Endothelial cell of umbilical vein (primary cell): ENCODE results near the gene RFWD3. TPM values are rescaled to one million over a fixed set of nuclear protein-coding genes. Genes with fewer than 3 reads are reported as not detected.
A peak's percentile ranks its signal among the peaks of the same experiment; 100 is the strongest.

ENCODE experiments used
- Bru-seq: library from RNA; stranded (reverse); fragments of 400-500 nt; gene quantifications from one replicate; lab custom pipeline; 2021; lab: Mats Ljungman, UMichigan
- BruChase-seq, 2 experiments: library from RNA; stranded (reverse); fragments of 400-500 nt; gene quantifications; one replicate each; lab custom pipeline; 2021; lab: Mats Ljungman, UMichigan
- BruUV-seq: library from RNA; stranded (reverse); fragments of 400-500 nt; replicated peaks from 2 replicates; lab custom pipeline; 2021; lab: Mats Ljungman, UMichigan
- CTCF ChIA-PET: fragments of 300-600, 350-600 bp; sonication (Branson Sonifier 250); formaldehyde crosslinking; loops from one replicate; lab custom pipeline; 2021; ENCODE audit warnings: antibody characterized with exemption, inconsistent platforms; lab: Charles Lee
- POLR2A ChIA-PET: fragments of 300-600, 350-600 bp; sonication (Branson Sonifier 250); formaldehyde crosslinking; loops from one replicate; lab custom pipeline; 2021; ENCODE audit warnings: antibody characterized with exemption, inconsistent platforms; lab: Charles Lee
- DNase-seq: peaks from one replicate; pipeline ENCODE4 v3.0.0-alpha.2; 2011; ENCODE audit warnings: low read depth, low spot score
- FAIRE-seq: peaks from 2 replicates; lab custom pipeline; 2011; peaks lifted over from hg19 to GRCh38; lab: Jason Lieb, UNC
- H2AFZ ChIP-seq: 2 replicates; pipeline ENCODE4 v1.6.0; 2012; ENCODE audit warnings: low read depth, low read length, control low read depth, inconsistent platforms
- H3K27ac ChIP-seq: 2 replicates; pipeline ENCODE4 v1.5.1; 2011; ENCODE audit warnings: low read depth, mild to moderate bottlenecking, control low read depth, low read length, moderate library complexity; ENCODE audit not compliant: insufficient read depth
- H3K27me3 ChIP-seq, 2 experiments: 2 replicates each; pipeline versions ENCODE4 v1.6.0 to v1.6.1; 2011; ENCODE audit warnings: low read length in 2 of 2, mixed read lengths in 1 of 2; ENCODE audit not compliant: control insufficient read depth in 2 of 2, insufficient read depth in 2 of 2
- H3K36me3 ChIP-seq, 2 experiments: 2 replicates in 1 of 2; 3 replicates in 1 of 2; pipeline ENCODE4 v1.5.1; 2011; ENCODE audit warnings: low read length in 2 of 2, mild to moderate bottlenecking in 1 of 2, moderate library complexity in 1 of 2; ENCODE audit not compliant: control insufficient read depth in 2 of 2, insufficient read depth in 2 of 2; ENCODE audit errors: extremely low read depth in 1 of 2
- H3K4me1 ChIP-seq: 3 replicates; pipeline ENCODE4 v1.5.1; 2011; ENCODE audit warnings: mild to moderate bottlenecking, low read length; ENCODE audit not compliant: control insufficient read depth, insufficient read depth; ENCODE audit errors: extremely low read depth
- H3K4me2 ChIP-seq: 2 replicates; pipeline ENCODE4 v1.6.1; 2011; ENCODE audit warnings: low read length, control low read depth, mixed read lengths; ENCODE audit not compliant: insufficient read depth
- H3K4me3 ChIP-seq, 3 experiments: fragments of 200-600 bp in 1 of 3; sonication (generic), shearing (Covaris generic) in 1 of 3; replicated peaks in 1 of 3; 2 replicates each; pipeline ENCODE4 v1.5.1; 2011 to 2016; ENCODE audit warnings: control low read depth in 3 of 3, low read length in 3 of 3, mild to moderate bottlenecking in 2 of 3, inconsistent platforms in 1 of 3, low read depth in 1 of 3, moderate library complexity in 1 of 3; ENCODE audit not compliant: insufficient read depth in 1 of 3
- H3K79me2 ChIP-seq: 2 replicates; pipeline ENCODE4 v1.6.0; 2012; ENCODE audit warnings: low read length, inconsistent platforms; ENCODE audit not compliant: control insufficient read depth, insufficient read depth
- H3K9ac ChIP-seq: replicated peaks from 2 replicates; pipeline ENCODE3; 2011; ENCODE audit warnings: low read length, control low read depth; ENCODE audit not compliant: insufficient read depth; ENCODE audit errors: extremely low read depth
- H3K9me1 ChIP-seq: replicated peaks from 3 replicates; pipeline ENCODE4 v1.6.0; 2011; ENCODE audit warnings: mild to moderate bottlenecking, low read length; ENCODE audit not compliant: control insufficient read depth, insufficient read depth; ENCODE audit errors: extremely low read depth
- H3K9me3 ChIP-seq: replicated peaks from 2 replicates; pipeline ENCODE4 v1.5.1; 2012; ENCODE audit warnings: low read length, inconsistent platforms; ENCODE audit not compliant: control insufficient read depth, insufficient read depth
- H4K20me1 ChIP-seq: replicated peaks from 2 replicates; pipeline ENCODE3; 2011; ENCODE audit warnings: mild to moderate bottlenecking, low read length; ENCODE audit not compliant: control insufficient read depth, insufficient read depth; ENCODE audit errors: extremely low read depth
- EZH2 ChIP-seq: IDR thresholded peaks from 2 replicates; pipeline ENCODE4 v1.6.1; 2012; ENCODE audit warnings: borderline replicate concordance, low read depth, mild to moderate bottlenecking, moderate library complexity, low read length, inconsistent platforms; ENCODE audit not compliant: severe bottlenecking
- FOS ChIP-seq: IDR thresholded peaks from 2 replicates; pipeline ENCODE4 v1.6.1; 2011; ENCODE audit warnings: mild to moderate bottlenecking, low read length, moderate library complexity, borderline replicate concordance; ENCODE audit not compliant: insufficient read depth
- GATA2 ChIP-seq: IDR thresholded peaks from 2 replicates; pipeline ENCODE4 v1.7.0; 2011; ENCODE audit warnings: low read depth, mild to moderate bottlenecking, moderate library complexity, mixed read lengths, low read length; ENCODE audit not compliant: insufficient read length, insufficient read depth
- JUN ChIP-seq: IDR thresholded peaks from 2 replicates; pipeline ENCODE4 v1.6.1; 2011; ENCODE audit warnings: borderline replicate concordance, low read depth; ENCODE audit not compliant: insufficient read length, insufficient read depth
- MAX ChIP-seq: IDR thresholded peaks from 2 replicates; pipeline ENCODE4 v1.6.1; 2011; ENCODE audit not compliant: insufficient read depth, insufficient read length
- MYC ChIP-seq: IDR thresholded peaks from one replicate; pipeline ENCODE4 v1.6.1; 2011; ENCODE audit warnings: mild to moderate bottlenecking, low read depth, low read length
- POLR2A ChIP-seq: IDR thresholded peaks from 2 replicates; pipeline ENCODE4 v1.6.1; 2012; ENCODE audit warnings: low read depth, mild to moderate bottlenecking, control low read depth, low read length
- POLR2AphosphoS5 ChIP-seq: IDR thresholded peaks from 2 replicates; pipeline ENCODE4 v1.6.1; 2012; ENCODE audit warnings: low read depth, mild to moderate bottlenecking, control low read depth, low read length, moderate library complexity; ENCODE audit not compliant: insufficient read depth
- dilution Hi-C: fragments of 300-500 bp; cut with MboI; formaldehyde crosslinking; loops from one replicate; pipeline ENCODE4 v1.15.0; 2019; ENCODE audit warnings: low sequenced_read_pairs; ENCODE audit not compliant: extremely low pct_ligation_motif_present
- intact Hi-C: fragments of 100-400 bp; cut with micrococcal nuclease; formaldehyde crosslinking; loops from one replicate; pipeline ENCODE4 v1.10.0; 2022
- long read RNA-seq: library from polyadenylated mRNA; stranded (forward); transcript quantifications from one replicate; pipeline ENCODE4 v2.0.0, GENCODE V29; 2021
- polyA minus RNA-seq, 3 experiments: library from RNA; depleted of rRNA, polyadenylated mRNA; stranded (reverse); fragments of >200 nt; gene quantifications; 1 replicate in 1 of 3; 2 replicates in 2 of 3; pipeline ENCODE4 v1.2.3, GENCODE V29; 2011
- polyA plus RNA-seq, 4 experiments: library from polyadenylated mRNA; depleted of rRNA in 3 of 4; stranded (reverse) in 3 of 4; unstranded in 1 of 4; fragments of >200 nt; gene quantifications; 2 replicates each; pipeline versions ENCODE4 v1.2.1 to v1.2.3, GENCODE V29; 2011 to 2012; ENCODE audit warnings: missing spikeins in 1 of 4
- total RNA-seq: library from RNA; stranded (reverse); gene quantifications from 2 replicates; pipeline ENCODE4 v1.2.3, GENCODE V29; 2021
- TF ChIP-seq, protein P1 (sequence below), 2 donors: IDR thresholded peaks; 1 replicate in 1 of 2; 2 replicates in 1 of 2; pipeline ENCODE4 v1.5.1; 2011; ENCODE audit warnings: low read length in 2 of 2, mild to moderate bottlenecking in 2 of 2, moderate library complexity in 2 of 2, control low read depth in 1 of 2, inconsistent platforms in 1 of 2, low read depth in 1 of 2; ENCODE audit not compliant: insufficient read depth in 1 of 2; ENCODE audit errors: extremely low read depth in 1 of 2

The RFWD3 gene
- total RNA-seq (47.6 and 51.6 TPM in 2 replicates), polyA plus RNA-seq (27.3 and 27.8 TPM in 2 replicates), polyA minus RNA-seq (90.0 and 94.4 TPM in 2 replicates), Bru-seq, nascent RNA (percentile 89 among the genes with signal in this experiment), BruChase-seq, experiment 1, labeled RNA remaining after a 6-hour chase (percentile 69 among the genes with signal in this experiment), BruChase-seq, experiment 2, labeled RNA remaining after a 2-hour chase (percentile 85 among the genes with signal in this experiment)
- polyA plus RNA-seq (2011; cell fraction: cytosol; rRNA removed), result 19.8 and 21.5 TPM in 2 replicates
- 34.8 and 34.9 TPM in 2 replicates for polyA plus RNA-seq (2011; cell fraction: nucleus; rRNA removed)
- polyA plus RNA-seq (2012), result 21.4 and 26.4 TPM in 2 replicates
- 59.3 TPM for polyA minus RNA-seq (2011; cell fraction: cytosol; rRNA and poly(A)+ RNA removed)
- 44.5 and 67.4 TPM in 2 replicates for polyA minus RNA-seq (2011; cell fraction: nucleus; rRNA and poly(A)+ RNA removed)
- long read RNA-seq, full-length matches to known transcripts, result 28 of 50 reads
- long read RNA-seq, partial matches to known transcripts, result 6 of 50 reads
- long read RNA-seq, other reads (novel, unspliced or antisense), result 16 of 50 reads

- TSS peak; percentile 43 for BruUV-seq
- H3K27ac ChIP-seq, result peak within 1 kb of the TSS; percentile 62
- intact Hi-C loops (loop anchor here (2.0 kb wide), 1 partner anchor 34 kb away; the partner anchor contains the start of gene MLKL), dilution Hi-C loops (no loop called here)
- CTCF ChIA-PET, result interaction anchor here (1.0 to 2.5 kb wide), 8 partner anchors 10 to 357 kb away, joined by 3 to 14 read pairs (median 5); partner anchors contain the start of genes GLG1 and MLKL
- TF ChIP-seq FOS (no peak), POLR2AphosphoS5 (peak; percentile 91), MYC (no peak), POLR2A (peak; percentile 88), GATA2 (no peak), MAX (no peak), EZH2 (no peak), JUN (no peak)
- TF ChIP-seq, protein P1, sequence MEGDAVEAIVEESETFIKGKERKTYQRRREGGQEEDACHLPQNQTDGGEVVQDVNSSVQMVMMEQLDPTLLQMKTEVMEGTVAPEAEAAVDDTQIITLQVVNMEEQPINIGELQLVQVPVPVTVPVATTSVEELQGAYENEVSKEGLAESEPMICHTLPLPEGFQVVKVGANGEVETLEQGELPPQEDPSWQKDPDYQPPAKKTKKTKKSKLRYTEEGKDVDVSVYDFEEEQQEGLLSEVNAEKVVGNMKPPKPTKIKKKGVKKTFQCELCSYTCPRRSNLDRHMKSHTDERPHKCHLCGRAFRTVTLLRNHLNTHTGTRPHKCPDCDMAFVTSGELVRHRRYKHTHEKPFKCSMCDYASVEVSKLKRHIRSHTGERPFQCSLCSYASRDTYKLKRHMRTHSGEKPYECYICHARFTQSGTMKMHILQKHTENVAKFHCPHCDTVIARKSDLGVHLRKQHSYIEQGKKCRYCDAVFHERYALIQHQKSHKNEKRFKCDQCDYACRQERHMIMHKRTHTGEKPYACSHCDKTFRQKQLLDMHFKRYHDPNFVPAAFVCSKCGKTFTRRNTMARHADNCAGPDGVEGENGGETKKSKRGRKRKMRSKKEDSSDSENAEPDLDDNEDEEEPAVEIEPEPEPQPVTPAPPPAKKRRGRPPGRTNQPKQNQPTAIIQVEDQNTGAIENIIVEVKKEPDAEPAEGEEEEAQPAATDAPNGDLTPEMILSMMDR (IDR thresholded peaks at IDR 0.05; ENCODE audit: extremely low read depth in 1 of 2, insufficient read depth in 1 of 2, low read depth in 1 of 2, low read length in 2 of 2), result peak in 1 of 2 donors; percentile 0
- DNase-seq (peak; percentile 98), FAIRE-seq (peak; percentile 97)
- H2AFZ ChIP-seq, result peak within 1 kb of the TSS; percentile 96
- peaks cover 4% of the 10 kb centered on the region for H3K4me1 ChIP-seq
- no peaks in the 10 kb centered on the region for H3K27me3 ChIP-seq
- peaks cover 48% of the 10 kb centered on the region for H3K79me2 ChIP-seq
- no peaks in the 10 kb centered on the region for H3K9me3 ChIP-seq
- H3K36me3 ChIP-seq, result peaks cover 2 to 14% of the 10 kb centered on the region in 2 experiments
- POLR2A ChIA-PET, result interaction anchor here (0.7 to 0.9 kb wide), 3 partner anchors 15 to 230 kb away, joined by 3 to 4 read pairs (median 3); no protein-coding TSS in a partner anchor
- peak within 1 kb of the TSS; percentile 97 for H3K9ac ChIP-seq
- H4K20me1 ChIP-seq, result peaks cover 5% of the 10 kb centered on the region
- H3K4me2 ChIP-seq, result peak within 1 kb of the TSS; percentile 93
- H3K9me1 ChIP-seq, result no peaks in the 10 kb centered on the region
- peak within 1 kb of the TSS; percentile 84 to 95 (median 88) for H3K4me3 ChIP-seq
Observed at GRCh38 chr16:74666425-74667254, at the start of gene RFWD3. RFWD3 (minus strand) TSS chr16:74666877; CDS start chr16:74661449, 5,428 bp downstream.
